Esophagus squamous epithelium (tissue), 5 donors: ENCODE results near the gene RCAN3. TPM values are rescaled to one million over a fixed set of nuclear protein-coding genes. Genes with fewer than 3 reads are reported as not detected.
"Not testable (repeated sequence)": the region's sequence is repeated elsewhere in the genome, so short reads cannot be mapped to it uniquely, and the experiment has no call there.

Experiments used
- DNase-seq: peaks from one replicate; lab custom pipeline; 2025; lab: John Stamatoyannopoulos, UW
- H3K27ac ChIP-seq, 4 donors: fragments of 200-600 bp; sonication (generic); one replicate each; pipeline ENCODE4 v1.5.1; 2016 to 2019; ENCODE audit warnings: mild to moderate bottlenecking in 1 of 4
- H3K27me3 ChIP-seq, 4 donors: fragments of 200-600 bp; sonication (generic); 1 replicate in 3 of 4; 2 replicates in 1 of 4; pipeline versions ENCODE4 v1.5.1 to v1.6.0; 2017 to 2021; ENCODE audit warnings: antibody characterized with exemption in 1 of 4
- H3K36me3 ChIP-seq, 3 donors: fragments of 200-600 bp; sonication (generic); one replicate each; pipeline ENCODE4 v1.5.1; 2016 to 2019
- H3K4me1 ChIP-seq, 3 donors: fragments of 200-600 bp; sonication (generic); one replicate each; pipeline ENCODE4 v1.5.1; 2017 to 2019
- H3K4me3 ChIP-seq, 4 donors: fragments of 200-600 bp; sonication (generic); 1 replicate in 3 of 4; 2 replicates in 1 of 4; pipeline ENCODE4 v1.5.1; 2016 to 2019; ENCODE audit warnings: mild to moderate bottlenecking in 2 of 4, moderate library complexity in 1 of 4
- H3K9me3 ChIP-seq, 3 donors: fragments of 200-600 bp; sonication (generic); one replicate each; pipeline ENCODE4 v1.5.1; 2016 to 2019
- POLR2A ChIP-seq, 4 donors: fragments of 450-650 bp; IDR thresholded peaks; one replicate each; pipeline ENCODE4 v1.6.1; 2017; ENCODE audit warnings: antibody characterized with exemption in 4 of 4, mild to moderate bottlenecking in 4 of 4, moderate library complexity in 3 of 4
- WGBS, 2 donors: methylation state at CpG; one replicate each; pipeline ENCODE4 v1.1.5; 2018; 5-methylcytosine and 5-hydroxymethylcytosine counted together
- intact Hi-C: fragments of 100-400 bp; cut with DNase I; formaldehyde crosslinking; loops from one replicate; pipeline ENCODE4 v1.15.0; 2022
- total RNA-seq, 4 donors: library from RNA; depleted of rRNA; stranded (reverse); fragments of >200 nt; gene quantifications; one replicate each; pipeline ENCODE4 v1.1.0, GENCODE V29; 2016
- TF ChIP-seq, protein P1 (sequence below), 6 experiments: fragments of 450-650 bp in 4 of 6; fragments of 200-600 bp in 2 of 6; sonication (generic) in 2 of 6; IDR thresholded peaks; one replicate each; pipeline ENCODE4 v1.5.1; 2016 to 2019; ENCODE audit warnings: antibody characterized with exemption in 6 of 6, mild to moderate bottlenecking in 4 of 6, moderate library complexity in 4 of 6
- donor health status: DM: yes; HTN: yes; CAD: no.

Gene RCAN3
- total RNA-seq, 4 donors from 2014 or later = 14.4 to 24.1 (median 18.6) TPM

DNA sequence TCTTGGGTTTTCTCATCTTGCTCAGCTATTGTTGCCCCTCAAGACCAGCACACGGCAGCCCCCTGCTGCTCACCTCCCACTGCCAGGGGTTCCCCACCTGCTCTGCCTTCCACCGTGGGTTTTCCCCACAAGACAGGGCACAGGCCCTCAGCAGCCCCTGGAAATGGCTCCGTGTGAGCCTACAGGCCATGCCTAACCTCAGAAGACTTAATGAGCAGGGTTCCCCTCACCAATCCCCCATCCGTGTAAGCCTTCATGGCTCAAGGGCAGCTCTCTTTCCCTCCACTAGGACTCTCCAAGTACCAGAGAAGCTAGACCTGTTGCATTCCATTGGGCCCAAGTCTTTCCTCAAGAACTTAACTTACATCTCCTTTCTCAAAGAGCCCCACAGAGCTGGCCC, 18.4 kb upstream of the RCAN3 start:
- DNase-seq = no peak
- Histone ChIP-seq H3K27me3 (no peaks in the 10 kb centered on the region), H3K27ac (no peak overlapping the region), H3K9me3 (no peaks in the 10 kb centered on the region), H3K4me1 (no peaks in the 10 kb centered on the region), H3K4me3 (no peak overlapping the region), H3K36me3 (no peaks in the 10 kb centered on the region)
- TF ChIP-seq, protein P1, sequence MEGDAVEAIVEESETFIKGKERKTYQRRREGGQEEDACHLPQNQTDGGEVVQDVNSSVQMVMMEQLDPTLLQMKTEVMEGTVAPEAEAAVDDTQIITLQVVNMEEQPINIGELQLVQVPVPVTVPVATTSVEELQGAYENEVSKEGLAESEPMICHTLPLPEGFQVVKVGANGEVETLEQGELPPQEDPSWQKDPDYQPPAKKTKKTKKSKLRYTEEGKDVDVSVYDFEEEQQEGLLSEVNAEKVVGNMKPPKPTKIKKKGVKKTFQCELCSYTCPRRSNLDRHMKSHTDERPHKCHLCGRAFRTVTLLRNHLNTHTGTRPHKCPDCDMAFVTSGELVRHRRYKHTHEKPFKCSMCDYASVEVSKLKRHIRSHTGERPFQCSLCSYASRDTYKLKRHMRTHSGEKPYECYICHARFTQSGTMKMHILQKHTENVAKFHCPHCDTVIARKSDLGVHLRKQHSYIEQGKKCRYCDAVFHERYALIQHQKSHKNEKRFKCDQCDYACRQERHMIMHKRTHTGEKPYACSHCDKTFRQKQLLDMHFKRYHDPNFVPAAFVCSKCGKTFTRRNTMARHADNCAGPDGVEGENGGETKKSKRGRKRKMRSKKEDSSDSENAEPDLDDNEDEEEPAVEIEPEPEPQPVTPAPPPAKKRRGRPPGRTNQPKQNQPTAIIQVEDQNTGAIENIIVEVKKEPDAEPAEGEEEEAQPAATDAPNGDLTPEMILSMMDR (IDR thresholded peaks at IDR 0.05) = no peak
- TF ChIP-seq POLR2A (IDR thresholded peaks at IDR 0.05) = no peak
- intact Hi-C loops = no loop called here
- WGBS, 2 donors = 79 to 85% methylated on average over 4 of the region's 4 CpGs

DNA sequence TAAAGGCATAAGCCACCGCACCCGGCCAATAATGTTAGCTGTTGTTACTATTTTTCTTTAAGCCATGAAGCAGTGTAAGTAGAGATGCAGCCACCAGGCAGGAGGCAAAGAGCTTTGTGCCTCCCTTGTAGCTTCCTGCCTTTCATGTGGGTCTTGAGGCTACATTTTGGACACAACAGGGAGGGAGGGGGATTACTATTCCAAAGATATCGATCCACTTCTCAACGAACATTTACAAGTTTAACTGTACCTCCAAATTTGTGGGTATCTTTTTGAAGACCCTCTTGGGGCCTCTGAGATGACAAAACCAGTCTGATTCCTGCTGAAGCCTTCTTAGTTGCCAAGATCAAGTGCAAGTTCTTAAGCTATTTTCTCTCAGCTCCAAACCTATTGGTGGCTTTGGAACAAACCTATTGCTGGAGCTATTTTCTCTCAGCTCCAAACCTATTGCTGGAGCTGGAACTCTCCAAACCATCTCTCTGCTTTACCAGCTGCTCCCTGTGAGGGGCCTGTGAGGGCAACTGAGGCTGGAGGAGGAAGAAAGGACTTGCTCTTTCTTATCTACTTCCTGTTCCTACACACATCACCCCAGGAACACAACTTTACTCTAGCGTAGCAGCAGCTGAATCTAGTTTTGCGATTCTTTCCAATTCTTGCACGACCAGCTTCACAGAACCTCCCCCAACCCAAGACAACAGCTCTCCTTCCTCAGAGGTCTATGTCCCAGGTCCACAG, 16.1 kb upstream of the RCAN3 start:
- no peaks in the 10 kb centered on the region for H3K9me3 ChIP-seq
- no peak for TF ChIP-seq POLR2A (IDR thresholded peaks at IDR 0.05)
- no peak overlapping the region for H3K4me3 ChIP-seq
- intact Hi-C loops = no loop called here
- H3K27ac ChIP-seq = no peak overlapping the region
- H3K27me3 ChIP-seq = peaks cover 0 to 10% (median 0%) of the 10 kb centered on the region in 4 donors
- no peaks in the 10 kb centered on the region for H3K36me3 ChIP-seq
- no peak for DNase-seq
- no peaks in the 10 kb centered on the region for H3K4me1 ChIP-seq
- WGBS, 2 donors = 79 to 91% methylated on average over 7 of the region's 7 CpGs

- intact Hi-C loops = no loop called here
- WGBS, 2 donors = 86 to 91% methylated on average over 9 of the region's 9 CpGs
- Histone ChIP-seq H3K4me1 (no peaks in the 10 kb centered on the region), H3K36me3 (no peaks in the 10 kb centered on the region), H3K27ac (no peak overlapping the region), H3K27me3 (peaks cover 0 to 10% (median 0%) of the 10 kb centered on the region in 4 donors), H3K4me3 (no peak overlapping the region), H3K9me3 (no peaks in the 10 kb centered on the region)
- TF ChIP-seq POLR2A (IDR thresholded peaks at IDR 0.05) = no peak
- TF ChIP-seq, protein P1 (IDR thresholded peaks at IDR 0.05) = no peak
- DNase-seq = no peak
Measured at GRCh38 chr1:24487455-24487854, 15.2 kb upstream of the RCAN3 start.

GRCh38 chr1:24488159-24488558, 14.5 kb upstream of the RCAN3 start:
- H3K27ac ChIP-seq, H3K4me1 ChIP-seq, H3K36me3 ChIP-seq, H3K9me3 ChIP-seq, DNase-seq, H3K4me3 ChIP-seq, intact Hi-C loops: not testable (repeated sequence)
- peaks cover 0 to 10% (median 0%) of the 10 kb centered on the region in 4 donors for H3K27me3 ChIP-seq
- 42 to 60% methylated on average over 7 of the region's 7 CpGs for WGBS, 2 donors

GRCh38 chr1:24489674-24490073, 13.0 kb upstream of the RCAN3 start:
- no peak overlapping the region for H3K27ac ChIP-seq
- 88% methylated on average over 3 of the region's 13 CpGs; no CpG with 5 or more reads in 1 of the 2 donors for WGBS, 2 donors
- no peaks in the 10 kb centered on the region for H3K9me3 ChIP-seq
- no peaks in the 10 kb centered on the region for H3K36me3 ChIP-seq
- TF ChIP-seq, protein P1 (IDR thresholded peaks at IDR 0.05) = no peak
- TF ChIP-seq POLR2A (IDR thresholded peaks at IDR 0.05) = no peak
- no peak for DNase-seq
- no peaks in the 10 kb centered on the region for H3K4me1 ChIP-seq
- intact Hi-C loops = no loop called here
- peaks cover 0 to 11% (median 0%) of the 10 kb centered on the region in 4 donors for H3K27me3 ChIP-seq
- no peak overlapping the region for H3K4me3 ChIP-seq

- H3K27me3 ChIP-seq = peaks cover 0 to 16% (median 0%) of the 10 kb centered on the region in 4 donors
- no peak for TF ChIP-seq POLR2A (IDR thresholded peaks at IDR 0.05)
- TF ChIP-seq, protein P1 (IDR thresholded peaks at IDR 0.05) = no peak
- H3K4me1 ChIP-seq = no peaks in the 10 kb centered on the region
- no peaks in the 10 kb centered on the region for H3K9me3 ChIP-seq
- 85% methylated on average over 2 of the region's 18 CpGs; no CpG with 5 or more reads in 1 of the 2 donors for WGBS, 2 donors
- H3K27ac ChIP-seq = no peak overlapping the region
- no peaks in the 10 kb centered on the region for H3K36me3 ChIP-seq
- intact Hi-C loops = no loop called here
- DNase-seq = no peak
- H3K4me3 ChIP-seq = no peak overlapping the region
Measured at GRCh38 chr1:24490101-24490781, 12.4 kb upstream of the RCAN3 start.
